HCEC 1CT (cell line): Measurements from ENCODE around the gene RAPH1.

Source experiments
- DNase-seq: peaks from one replicate; pipeline ENCODE4 v3.0.0-alpha.2; 2017

RAPH1 gene

GRCh38 chr2:203535078-203535783, at the start of gene RAPH1:
Gene RAPH1 (minus strand): TSS chr2:203535301. CDS start chr2:203495353, 39,948 bp downstream.
- DNase-seq = peak; percentile 90

- no peak for DNase-seq
Observed at GRCh38 chr2:203584784-203585183, 49.7 kb upstream of the RAPH1 start.

- DNase-seq = peak; percentile 72
Observed at GRCh38 chr2:203583701-203584100, 48.6 kb upstream of the RAPH1 start.

GRCh38 chr2:203583084-203583695, 48.1 kb upstream of the RAPH1 start:
- DNase-seq = no peak

- DNase-seq = no peak
Observed at GRCh38 chr2:203582468-203582867, 47.4 kb upstream of the RAPH1 start.

GRCh38 chr2:203580844-203581243, 45.7 kb upstream of the RAPH1 start:
- DNase-seq = no peak

- no peak for DNase-seq
Observed at GRCh38 chr2:203579730-203580129, 44.6 kb upstream of the RAPH1 start.

GRCh38 chr2:203578759-203579643, 43.9 kb upstream of the RAPH1 start:
- DNase-seq = peak; percentile 86

- DNase-seq = no peak
Observed at GRCh38 chr2:203574824-203575223, 39.7 kb upstream of the RAPH1 start.

- DNase-seq = no peak
Observed at GRCh38 chr2:203572316-203572715, 37.2 kb upstream of the RAPH1 start.

GRCh38 chr2:203569677-203570316, 34.7 kb upstream of the RAPH1 start:
- no peak for DNase-seq

- no peak for DNase-seq
Observed at GRCh38 chr2:203567691-203568090, 32.6 kb upstream of the RAPH1 start.

- DNase-seq = no peak
Observed at GRCh38 chr2:203566161-203566560, 31.1 kb upstream of the RAPH1 start.

- no peak for DNase-seq
Observed at GRCh38 chr2:203565076-203565475, 30.0 kb upstream of the RAPH1 start.

GRCh38 chr2:203562268-203562667, 27.2 kb upstream of the RAPH1 start:
- no peak for DNase-seq

- no peak for DNase-seq
Observed at GRCh38 chr2:203559641-203560040, 24.5 kb upstream of the RAPH1 start.

GRCh38 chr2:203553784-203554183, 18.7 kb upstream of the RAPH1 start:
- no peak for DNase-seq

- peak; percentile 27 for DNase-seq
Observed at GRCh38 chr2:203551778-203552177, 16.7 kb upstream of the RAPH1 start.

- no peak for DNase-seq
Observed at GRCh38 chr2:203550266-203550665, 15.2 kb upstream of the RAPH1 start.

- DNase-seq = no peak
Observed at GRCh38 chr2:203549406-203549805, 14.3 kb upstream of the RAPH1 start.

GRCh38 chr2:203548887-203549286, 13.8 kb upstream of the RAPH1 start:
- no peak for DNase-seq

- DNase-seq = no peak
Observed at GRCh38 chr2:203547356-203547755, 12.3 kb upstream of the RAPH1 start.

GRCh38 chr2:203544402-203544801, 9.3 kb upstream of the RAPH1 start:
- DNase-seq = no peak
